Left lung (tissue), 10 donors: ENCODE results near the gene AP5S1. TPM values are rescaled to one million over a fixed set of nuclear protein-coding genes. Genes with fewer than 3 reads are reported as not detected.

Experiments used
- ATAC-seq: fragments of 200-7000 bp; cut with Tn5 transposase; one replicate; pipeline ENCODE4 v1.9.1; 2020; ENCODE audit warnings: moderate library complexity
- DNase-seq, 4 donors: peaks; one replicate each; pipeline ENCODE4 v3.0.0-alpha.2; 2013 to 2020
- H3K27ac ChIP-seq, 2 donors: fragments of 200-600 bp; sonication (generic) in 1 of 2; one replicate each; pipeline versions ENCODE4 v1.5.0 to v1.8.0; 2020 to 2021
- H3K27me3 ChIP-seq, 2 donors: fragments of 200-600 bp; sonication (generic) in 1 of 2; one replicate each; pipeline versions ENCODE4 v1.5.0 to v1.8.0; 2020 to 2021
- H3K36me3 ChIP-seq, 2 donors: fragments of 200-600 bp; sonication (generic) in 1 of 2; one replicate each; pipeline versions ENCODE4 v1.5.0 to v1.8.0; 2020 to 2021
- H3K4me1 ChIP-seq, 2 donors: fragments of 200-600 bp; one replicate each; pipeline ENCODE4 v1.8.0; 2021
- H3K4me3 ChIP-seq, 2 donors: fragments of 200-600 bp; sonication (generic) in 1 of 2; one replicate each; pipeline versions ENCODE4 v1.5.0 to v1.8.0; 2020 to 2021; ENCODE audit warnings: mild to moderate bottlenecking in 1 of 2
- H3K9me3 ChIP-seq, 2 donors: fragments of 200-600 bp; sonication (generic) in 1 of 2; one replicate each; pipeline versions ENCODE4 v1.5.0 to v1.8.0; 2020 to 2021
- intact Hi-C, 2 donors: fragments of 100-400 bp; cut with DNase I; formaldehyde crosslinking; loops; one replicate each; pipeline versions ENCODE4 v1.11.2 to v1.14.2; 2022
- polyA plus RNA-seq, 6 donors: library from polyadenylated mRNA; unstranded; fragments of 120-200 nt; gene quantifications; one replicate each; pipeline ENCODE4 v1.2.1, GENCODE V29; 2013; ENCODE audit not compliant: insufficient read length in 6 of 6
- total RNA-seq, 2 donors: library from RNA; stranded (reverse); fragmentation: NEBNext Ultra II Directional; extraction: Animal tissue kit (Norgen Biotek cat#: 25700); gene quantifications; one replicate each; pipeline ENCODE4 v1.2.1, GENCODE V29; 2021
- TF ChIP-seq, protein P1 (sequence below), 2 donors: fragments of 200-600 bp; sonication (generic) in 1 of 2; IDR thresholded peaks; one replicate each; pipeline versions ENCODE4 v1.5.0 to v1.8.0; 2021; ENCODE audit warnings: antibody characterized with exemption in 2 of 2
- donor health status: DM: no; HTN: yes; CAD: no.
- donor health status: DM: no; HTN: no; CAD: no.

Gene AP5S1
- total and polyA plus RNA-seq, 8 donors, result 8.3 to 13.6 (median 11.9) TPM

DNA sequence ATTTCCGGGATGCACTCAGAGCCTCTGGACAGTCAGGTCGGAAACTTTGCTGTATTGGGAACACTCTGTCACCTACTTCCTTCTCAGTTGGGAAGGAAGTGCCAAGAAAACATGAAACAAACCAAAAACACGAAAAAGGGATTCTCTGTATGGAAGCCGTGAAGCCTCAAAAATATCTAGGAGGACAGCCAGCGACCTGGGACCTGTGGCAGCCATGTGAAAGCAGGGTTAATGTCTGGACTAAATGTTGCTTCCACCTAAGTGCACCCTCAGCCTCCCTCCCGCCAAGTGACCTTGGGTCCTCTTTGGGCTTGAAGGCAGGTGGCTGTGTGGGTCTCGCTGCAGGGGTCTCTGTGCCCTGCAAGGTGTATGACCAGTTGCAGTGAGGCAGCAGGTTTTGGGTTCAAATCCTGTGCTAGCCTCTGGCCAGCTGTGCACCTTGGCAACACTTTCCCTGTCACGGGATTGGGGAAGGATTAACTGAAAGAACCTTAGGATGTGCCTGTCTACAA lies 27.1 kb downstream of the AP5S1 start:
- Histone ChIP-seq H3K4me3 (peak overlapping the region; percentile 99), H3K36me3 (no peaks in the 10 kb centered on the region), H3K4me1 (peaks cover 10 to 37% of the 10 kb centered on the region in 2 donors), H3K27me3 (no peaks in the 10 kb centered on the region), H3K9me3 (no peaks in the 10 kb centered on the region), H3K27ac (peak overlapping the region; percentile 87 to 93)
- intact Hi-C loops, result no loop called here
- ATAC-seq, result no peak
- DNase-seq, result peak in 2 of 4 donors; percentile 9 to 50
- TF ChIP-seq, protein P1, sequence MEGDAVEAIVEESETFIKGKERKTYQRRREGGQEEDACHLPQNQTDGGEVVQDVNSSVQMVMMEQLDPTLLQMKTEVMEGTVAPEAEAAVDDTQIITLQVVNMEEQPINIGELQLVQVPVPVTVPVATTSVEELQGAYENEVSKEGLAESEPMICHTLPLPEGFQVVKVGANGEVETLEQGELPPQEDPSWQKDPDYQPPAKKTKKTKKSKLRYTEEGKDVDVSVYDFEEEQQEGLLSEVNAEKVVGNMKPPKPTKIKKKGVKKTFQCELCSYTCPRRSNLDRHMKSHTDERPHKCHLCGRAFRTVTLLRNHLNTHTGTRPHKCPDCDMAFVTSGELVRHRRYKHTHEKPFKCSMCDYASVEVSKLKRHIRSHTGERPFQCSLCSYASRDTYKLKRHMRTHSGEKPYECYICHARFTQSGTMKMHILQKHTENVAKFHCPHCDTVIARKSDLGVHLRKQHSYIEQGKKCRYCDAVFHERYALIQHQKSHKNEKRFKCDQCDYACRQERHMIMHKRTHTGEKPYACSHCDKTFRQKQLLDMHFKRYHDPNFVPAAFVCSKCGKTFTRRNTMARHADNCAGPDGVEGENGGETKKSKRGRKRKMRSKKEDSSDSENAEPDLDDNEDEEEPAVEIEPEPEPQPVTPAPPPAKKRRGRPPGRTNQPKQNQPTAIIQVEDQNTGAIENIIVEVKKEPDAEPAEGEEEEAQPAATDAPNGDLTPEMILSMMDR (IDR thresholded peaks at IDR 0.05), result no peak

DNA sequence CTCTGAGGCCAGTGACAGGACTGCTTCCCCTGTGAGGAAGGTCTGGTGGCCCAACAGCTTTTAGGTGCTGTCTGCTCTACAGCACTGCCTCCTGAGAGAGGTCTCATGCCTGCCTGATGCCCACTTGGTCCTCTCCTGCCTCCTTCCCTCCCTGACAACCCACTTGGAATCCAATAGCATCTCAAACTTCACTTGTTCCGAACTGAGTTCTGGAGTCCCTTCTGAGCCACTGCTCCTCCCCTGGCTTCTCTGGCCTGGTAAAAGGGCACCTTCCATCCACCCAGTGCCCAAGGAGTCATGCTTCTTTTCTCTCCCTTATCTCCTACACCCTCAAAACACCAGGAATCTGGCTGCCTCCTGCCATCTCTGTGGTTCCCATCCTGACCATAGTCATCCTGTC lies 28.2 kb downstream of the AP5S1 start:
- intact Hi-C loops, result no loop called here
- Histone ChIP-seq H3K9me3 (no peaks in the 10 kb centered on the region), H3K27me3 (no peaks in the 10 kb centered on the region), H3K27ac (no peak overlapping the region), H3K4me3 (no peak overlapping the region), H3K36me3 (no peaks in the 10 kb centered on the region), H3K4me1 (peaks cover 10 to 37% of the 10 kb centered on the region in 2 donors)
- TF ChIP-seq, protein P1 (IDR thresholded peaks at IDR 0.05), result no peak
- ATAC-seq, result no peak
- no peak for DNase-seq

DNA sequence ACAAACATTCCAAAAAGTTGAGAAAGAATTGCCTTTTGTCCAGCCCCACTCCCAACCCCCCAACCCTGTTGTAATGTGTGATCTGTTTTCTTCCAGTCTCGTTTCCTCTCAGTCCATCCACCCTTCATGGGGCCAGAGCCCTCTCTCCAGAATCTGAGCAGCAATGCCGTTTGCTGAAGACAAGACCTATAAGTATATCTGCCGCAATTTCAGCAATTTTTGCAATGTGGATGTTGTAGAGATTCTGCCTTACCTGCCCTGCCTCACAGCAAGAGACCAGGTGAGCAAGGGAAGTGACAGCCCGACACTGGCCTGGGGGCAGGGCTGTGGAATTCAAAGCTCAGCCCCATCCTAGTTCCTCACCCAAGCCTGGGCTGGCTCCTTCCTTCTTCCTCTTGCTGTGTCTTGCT lies 34.1 kb downstream of the AP5S1 start:
- peak; percentile 49 for ATAC-seq
- no peak overlapping the region for H3K4me3 ChIP-seq
- TF ChIP-seq, protein P1 (IDR thresholded peaks at IDR 0.05), result no peak
- H3K27ac ChIP-seq, result peak overlapping the region in 1 of 2 donors; percentile 28
- intact Hi-C loops, result no loop called here
- no peaks in the 10 kb centered on the region for H3K9me3 ChIP-seq
- no peaks in the 10 kb centered on the region for H3K27me3 ChIP-seq
- peaks cover 0 to 18% of the 10 kb centered on the region in 2 donors for H3K4me1 ChIP-seq
- peaks cover 0 to 51% of the 10 kb centered on the region in 2 donors for H3K36me3 ChIP-seq
- DNase-seq, result peak in 1 of 4 donors; percentile 19

- Histone ChIP-seq H3K27ac (no peak overlapping the region), H3K27me3 (no peaks in the 10 kb centered on the region), H3K4me1 (peaks cover 0 to 17% of the 10 kb centered on the region in 2 donors), H3K4me3 (no peak overlapping the region), H3K9me3 (no peaks in the 10 kb centered on the region), H3K36me3 (peaks cover 0 to 81% of the 10 kb centered on the region in 2 donors)
- DNase-seq, result no peak
- intact Hi-C loops, result no loop called here
- TF ChIP-seq, protein P1 (IDR thresholded peaks at IDR 0.05), result no peak
- no peak for ATAC-seq
Measured at GRCh38 chr20:3857405-3857804, 37.1 kb downstream of the AP5S1 start.

DNA sequence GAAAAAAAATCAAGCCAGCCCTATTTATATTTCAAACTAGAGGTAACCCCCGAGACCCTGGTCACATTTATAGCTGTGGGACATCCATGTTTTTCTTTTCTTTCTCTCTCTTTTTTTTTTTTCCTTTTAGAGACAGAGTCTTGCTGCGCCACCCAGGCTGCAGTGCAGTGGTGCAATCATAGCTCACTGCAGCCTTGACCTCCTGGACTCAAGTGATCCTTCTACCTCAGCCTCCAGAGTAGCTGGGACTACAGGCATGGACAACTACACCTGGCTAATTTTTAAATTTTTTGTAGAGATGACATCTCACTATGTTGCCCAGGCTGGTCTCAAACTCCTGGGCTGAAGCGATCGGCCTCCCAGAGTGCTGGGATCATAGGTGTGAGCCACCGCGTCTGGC lies 38.3 kb downstream of the AP5S1 start:
- peaks cover 4 to 94% of the 10 kb centered on the region in 2 donors for H3K36me3 ChIP-seq
- H3K9me3 ChIP-seq, result no peaks in the 10 kb centered on the region
- intact Hi-C loops, result no loop called here
- TF ChIP-seq, protein P1 (IDR thresholded peaks at IDR 0.05), result no peak
- H3K27me3 ChIP-seq, result no peaks in the 10 kb centered on the region
- no peak overlapping the region for H3K27ac ChIP-seq
- peaks cover 0 to 17% of the 10 kb centered on the region in 2 donors for H3K4me1 ChIP-seq
- ATAC-seq (no peak), DNase-seq (no peak)
- no peak overlapping the region for H3K4me3 ChIP-seq
